Measurements from ENCODE around the gene TENM4. TPM values are rescaled to one million over a fixed set of nuclear protein-coding genes. Genes with fewer than 3 reads are reported as not detected.

The TENM4 gene
- polyA plus RNA-seq, 1 donor from 2014 or later = 16.8 TPM

DNA sequence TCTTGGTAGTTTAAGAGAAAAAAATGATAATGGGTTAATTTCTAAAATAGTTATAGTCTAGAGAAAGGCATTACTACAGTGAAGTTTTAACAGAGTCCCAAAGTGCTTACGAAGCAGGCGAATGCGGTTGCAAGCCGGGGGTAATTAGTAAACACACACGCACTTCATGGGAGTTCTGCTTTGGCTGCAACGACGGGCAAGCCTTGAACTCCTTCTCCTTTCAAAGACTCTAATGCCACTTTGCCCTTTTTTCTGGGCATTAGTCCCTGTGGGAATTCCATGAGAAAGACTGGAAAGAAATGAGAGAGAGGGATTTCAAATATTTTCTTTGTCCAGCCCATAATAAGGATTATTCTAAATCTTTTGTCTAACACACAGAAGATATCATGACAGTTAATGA is 66.1 kb downstream of the TENM4 start:
- Histone ChIP-seq H3K4me2 (ENCODE audit: low read length) (no peak overlapping the region), H3K27ac (ENCODE audit: low read length) (no peak overlapping the region), H2AFZ (ENCODE audit: low read depth, low read length) (no peak overlapping the region), H3F3A (ENCODE audit: insufficient read depth, low read length, poor library complexity, severe bottlenecking) (peaks cover 4% of the 10 kb centered on the region), H3K9ac (ENCODE audit: low read length) (no peak overlapping the region), H4K20me1 (ENCODE audit: insufficient read depth) (no peaks in the 10 kb centered on the region), H3K4me3 (ENCODE audit: low read length) (no peak overlapping the region), H3K9me2 (ENCODE audit: insufficient read depth, low read length) (no peaks in the 10 kb centered on the region), H3K79me2 (replicated peaks; ENCODE audit: insufficient read depth, low read length) (peaks cover 18% of the 10 kb centered on the region), H3K36me3 (ENCODE audit: insufficient read depth, low read length) (no peaks in the 10 kb centered on the region), H3K27me3 (ENCODE audit: insufficient read depth, low read depth, low read length) (no peaks in the 10 kb centered on the region), H3K9me3 (ENCODE audit: low read length) (no peaks in the 10 kb centered on the region)
- TF ChIP-seq SMC3 (conservative IDR thresholded peaks at IDR 0.05; ENCODE audit: poor library complexity) = no peak
- TF ChIP-seq, protein P1, sequence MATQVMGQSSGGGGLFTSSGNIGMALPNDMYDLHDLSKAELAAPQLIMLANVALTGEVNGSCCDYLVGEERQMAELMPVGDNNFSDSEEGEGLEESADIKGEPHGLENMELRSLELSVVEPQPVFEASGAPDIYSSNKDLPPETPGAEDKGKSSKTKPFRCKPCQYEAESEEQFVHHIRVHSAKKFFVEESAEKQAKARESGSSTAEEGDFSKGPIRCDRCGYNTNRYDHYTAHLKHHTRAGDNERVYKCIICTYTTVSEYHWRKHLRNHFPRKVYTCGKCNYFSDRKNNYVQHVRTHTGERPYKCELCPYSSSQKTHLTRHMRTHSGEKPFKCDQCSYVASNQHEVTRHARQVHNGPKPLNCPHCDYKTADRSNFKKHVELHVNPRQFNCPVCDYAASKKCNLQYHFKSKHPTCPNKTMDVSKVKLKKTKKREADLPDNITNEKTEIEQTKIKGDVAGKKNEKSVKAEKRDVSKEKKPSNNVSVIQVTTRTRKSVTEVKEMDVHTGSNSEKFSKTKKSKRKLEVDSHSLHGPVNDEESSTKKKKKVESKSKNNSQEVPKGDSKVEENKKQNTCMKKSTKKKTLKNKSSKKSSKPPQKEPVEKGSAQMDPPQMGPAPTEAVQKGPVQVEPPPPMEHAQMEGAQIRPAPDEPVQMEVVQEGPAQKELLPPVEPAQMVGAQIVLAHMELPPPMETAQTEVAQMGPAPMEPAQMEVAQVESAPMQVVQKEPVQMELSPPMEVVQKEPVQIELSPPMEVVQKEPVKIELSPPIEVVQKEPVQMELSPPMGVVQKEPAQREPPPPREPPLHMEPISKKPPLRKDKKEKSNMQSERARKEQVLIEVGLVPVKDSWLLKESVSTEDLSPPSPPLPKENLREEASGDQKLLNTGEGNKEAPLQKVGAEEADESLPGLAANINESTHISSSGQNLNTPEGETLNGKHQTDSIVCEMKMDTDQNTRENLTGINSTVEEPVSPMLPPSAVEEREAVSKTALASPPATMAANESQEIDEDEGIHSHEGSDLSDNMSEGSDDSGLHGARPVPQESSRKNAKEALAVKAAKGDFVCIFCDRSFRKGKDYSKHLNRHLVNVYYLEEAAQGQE (IDR thresholded peaks at IDR 0.05; ENCODE audit: borderline replicate concordance) = no peak
- TF ChIP-seq EP300 (conservative IDR thresholded peaks at IDR 0.05; ENCODE audit: poor library complexity, severe bottlenecking) = no peak
- TF ChIP-seq CTCF (IDR thresholded peaks at IDR 0.05; ENCODE audit: poor library complexity, severe bottlenecking) = no peak
- no peak for TF ChIP-seq POLR2AphosphoS5 (IDR thresholded peaks at IDR 0.05)
- TF ChIP-seq EZH2 (IDR thresholded peaks at IDR 0.05; ENCODE audit: borderline replicate concordance, insufficient read depth, low read length, poor library complexity, severe bottlenecking) = no peak
- TF ChIP-seq TAF1 (IDR thresholded peaks at IDR 0.05; ENCODE audit: low read depth) = no peak
- no peak for TF ChIP-seq RAD21 (conservative IDR thresholded peaks at IDR 0.05)
- TF ChIP-seq MXI1 (conservative IDR thresholded peaks at IDR 0.05; ENCODE audit: poor library complexity, severe bottlenecking) = no peak

GRCh38 chr11:79371724-79372123 is 69.1 kb downstream of the TENM4 start:
- Histone ChIP-seq H3K36me3 (ENCODE audit: insufficient read depth, low read length) (no peaks in the 10 kb centered on the region), H2AFZ (ENCODE audit: low read depth, low read length) (no peak overlapping the region), H3K4me3 (ENCODE audit: low read length) (no peak overlapping the region), H3K27me3 (ENCODE audit: insufficient read depth, low read depth, low read length) (no peaks in the 10 kb centered on the region), H3F3A (ENCODE audit: insufficient read depth, low read length, poor library complexity, severe bottlenecking) (peaks cover 7% of the 10 kb centered on the region), H3K9ac (ENCODE audit: low read length) (no peak overlapping the region), H3K27ac (ENCODE audit: low read length) (no peak overlapping the region), H3K79me2 (replicated peaks; ENCODE audit: insufficient read depth, low read length) (peaks cover 16% of the 10 kb centered on the region), H4K20me1 (ENCODE audit: insufficient read depth) (no peaks in the 10 kb centered on the region), H3K4me2 (ENCODE audit: low read length) (no peak overlapping the region), H3K9me2 (ENCODE audit: insufficient read depth, low read length) (no peaks in the 10 kb centered on the region), H3K9me3 (ENCODE audit: low read length) (no peaks in the 10 kb centered on the region)
- no peak for TF ChIP-seq RAD21 (conservative IDR thresholded peaks at IDR 0.05)

DNA sequence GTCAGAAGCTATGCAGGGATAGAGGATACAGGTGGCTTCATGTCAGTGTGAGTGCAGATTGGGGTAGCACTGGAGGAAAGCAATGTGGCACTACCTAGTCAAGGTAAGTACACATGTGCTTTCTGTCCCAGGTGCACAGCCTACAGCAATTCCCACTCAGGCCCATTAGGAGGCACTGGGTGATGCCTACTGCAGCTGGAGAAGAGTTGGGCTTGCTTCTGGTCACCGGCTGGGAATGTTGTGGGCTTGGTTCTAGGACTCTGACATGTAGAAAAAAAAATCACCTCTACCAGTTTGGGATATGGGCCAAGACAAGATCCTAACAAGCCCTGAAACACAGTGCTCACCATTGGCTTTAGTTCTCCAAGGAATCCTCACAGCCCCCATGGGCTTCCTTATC is 69.7 kb downstream of the TENM4 start:
- H3K4me2 ChIP-seq (ENCODE audit: low read length) = no peak overlapping the region

More for the DNA sequence above, 69.7 kb downstream of the TENM4 start:
- Histone ChIP-seq H3K27ac (ENCODE audit: low read length) (no peak overlapping the region), H3K4me3 (ENCODE audit: low read length) (no peak overlapping the region), H2AFZ (ENCODE audit: low read depth, low read length) (no peak overlapping the region), H4K20me1 (ENCODE audit: insufficient read depth) (no peaks in the 10 kb centered on the region), H3F3A (ENCODE audit: insufficient read depth, low read length, poor library complexity, severe bottlenecking) (peaks cover 7% of the 10 kb centered on the region), H3K36me3 (ENCODE audit: insufficient read depth, low read length) (no peaks in the 10 kb centered on the region), H3K27me3 (ENCODE audit: insufficient read depth, low read depth, low read length) (no peaks in the 10 kb centered on the region), H3K9me3 (ENCODE audit: low read length) (no peaks in the 10 kb centered on the region), H3K79me2 (replicated peaks; ENCODE audit: insufficient read depth, low read length) (peaks cover 16% of the 10 kb centered on the region), H3K9me2 (ENCODE audit: insufficient read depth, low read length) (no peaks in the 10 kb centered on the region), H3K9ac (ENCODE audit: low read length) (no peak overlapping the region)
- TF ChIP-seq RAD21 (conservative IDR thresholded peaks at IDR 0.05) (no peak), EP300 (conservative IDR thresholded peaks at IDR 0.05; ENCODE audit: poor library complexity, severe bottlenecking) (no peak), POLR2AphosphoS5 (IDR thresholded peaks at IDR 0.05) (no peak), MXI1 (conservative IDR thresholded peaks at IDR 0.05; ENCODE audit: poor library complexity, severe bottlenecking) (no peak), CTCF (IDR thresholded peaks at IDR 0.05; ENCODE audit: poor library complexity, severe bottlenecking) (no peak), TAF1 (IDR thresholded peaks at IDR 0.05; ENCODE audit: low read depth) (no peak), SMC3 (conservative IDR thresholded peaks at IDR 0.05; ENCODE audit: poor library complexity) (no peak), EZH2 (IDR thresholded peaks at IDR 0.05; ENCODE audit: borderline replicate concordance, insufficient read depth, low read length, poor library complexity, severe bottlenecking) (no peak)
- TF ChIP-seq, protein P1 (IDR thresholded peaks at IDR 0.05; ENCODE audit: borderline replicate concordance) = no peak
